DMS53 treated with DMSO at 0.1 percent for 48 hours (cell line): Measurements from ENCODE around the gene PTPRU.
"Not testable (repeated sequence)": the region's sequence is repeated elsewhere in the genome, so short reads cannot be mapped to it uniquely, and the experiment has no call there.

Source experiments
- DNase-seq: peaks from one replicate; lab custom pipeline; 2025; ENCODE audit not compliant: unreplicated experiment; lab: John Stamatoyannopoulos, UW

Gene PTPRU

DNA sequence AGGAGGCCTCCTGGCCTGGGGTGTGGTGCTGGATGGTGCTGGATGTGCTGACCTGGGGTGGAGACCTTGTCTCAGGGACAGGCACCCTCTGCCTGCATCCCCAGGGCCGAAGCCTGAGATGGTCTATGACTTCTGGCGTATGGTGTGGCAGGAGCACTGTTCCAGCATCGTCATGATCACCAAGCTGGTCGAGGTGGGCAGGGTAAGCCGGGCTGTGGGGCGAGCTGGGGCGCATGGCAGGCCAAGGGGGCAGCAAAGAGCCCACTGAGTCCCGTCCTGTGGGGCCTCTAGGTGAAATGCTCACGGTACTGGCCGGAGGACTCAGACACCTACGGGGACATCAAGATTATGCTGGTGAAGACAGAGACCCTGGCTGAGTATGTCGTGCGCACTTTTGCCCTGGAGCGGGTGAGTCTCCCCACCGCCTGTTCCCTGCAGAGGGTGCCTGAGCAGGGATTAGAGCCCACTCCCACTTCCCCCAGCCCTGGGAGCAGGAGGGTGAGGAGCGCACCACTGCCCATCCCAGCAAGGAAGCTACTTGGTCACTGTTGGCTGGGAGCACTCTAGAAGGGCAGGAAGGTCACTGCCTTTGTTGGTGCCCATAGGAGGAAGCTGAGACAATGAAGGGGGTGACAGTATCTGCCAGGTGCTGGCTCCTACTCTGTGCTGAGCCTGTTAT, 75.2 kb downstream of the PTPRU start:
- no peak for DNase-seq

GRCh38 chr1:29312469-29313461, 76.4 kb downstream of the PTPRU start:
- no peak for DNase-seq

DNA sequence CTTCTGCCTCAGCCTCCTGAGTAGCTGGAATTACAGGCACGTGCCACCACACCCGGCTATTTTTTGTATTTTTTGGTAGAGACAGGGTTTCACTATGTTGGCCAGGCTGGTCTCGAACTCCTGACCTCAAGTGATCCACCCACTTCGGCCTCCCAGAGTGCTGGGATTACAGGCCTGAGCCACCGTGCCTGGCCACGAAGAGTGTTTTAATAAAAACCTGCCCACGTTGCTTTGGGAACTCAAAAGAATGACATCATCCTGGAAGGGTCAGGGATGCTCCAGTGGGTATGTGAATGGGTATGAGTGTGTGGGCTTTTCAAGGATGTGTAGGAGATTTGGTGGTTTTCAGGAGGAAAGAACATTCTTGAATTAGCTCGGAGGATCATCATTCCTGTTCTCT, 78.4 kb downstream of the PTPRU start:
- DNase-seq = not testable (repeated sequence)

DNA sequence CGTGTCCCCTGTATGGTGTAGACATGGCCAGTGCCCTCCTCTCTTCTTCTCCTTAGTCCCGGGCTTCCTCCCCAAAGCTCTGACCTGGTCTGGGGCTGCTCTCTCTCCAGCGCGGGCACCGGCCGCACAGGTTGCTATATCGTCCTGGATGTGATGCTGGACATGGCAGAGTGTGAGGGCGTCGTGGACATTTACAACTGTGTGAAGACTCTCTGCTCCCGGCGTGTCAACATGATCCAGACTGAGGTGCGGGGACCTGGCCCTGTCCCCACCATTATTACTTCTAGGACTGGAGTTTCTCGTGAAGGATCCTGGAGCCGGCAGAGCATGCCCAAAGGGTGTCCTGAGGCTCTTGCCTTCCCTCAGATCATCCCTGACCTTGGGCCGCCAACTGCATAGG, 78.9 kb downstream of the PTPRU start:
- DNase-seq = no peak

- DNase-seq = no peak
These were observed 79.6 kb downstream of the PTPRU start for GRCh38 chr1:29315876-29316275.

DNA sequence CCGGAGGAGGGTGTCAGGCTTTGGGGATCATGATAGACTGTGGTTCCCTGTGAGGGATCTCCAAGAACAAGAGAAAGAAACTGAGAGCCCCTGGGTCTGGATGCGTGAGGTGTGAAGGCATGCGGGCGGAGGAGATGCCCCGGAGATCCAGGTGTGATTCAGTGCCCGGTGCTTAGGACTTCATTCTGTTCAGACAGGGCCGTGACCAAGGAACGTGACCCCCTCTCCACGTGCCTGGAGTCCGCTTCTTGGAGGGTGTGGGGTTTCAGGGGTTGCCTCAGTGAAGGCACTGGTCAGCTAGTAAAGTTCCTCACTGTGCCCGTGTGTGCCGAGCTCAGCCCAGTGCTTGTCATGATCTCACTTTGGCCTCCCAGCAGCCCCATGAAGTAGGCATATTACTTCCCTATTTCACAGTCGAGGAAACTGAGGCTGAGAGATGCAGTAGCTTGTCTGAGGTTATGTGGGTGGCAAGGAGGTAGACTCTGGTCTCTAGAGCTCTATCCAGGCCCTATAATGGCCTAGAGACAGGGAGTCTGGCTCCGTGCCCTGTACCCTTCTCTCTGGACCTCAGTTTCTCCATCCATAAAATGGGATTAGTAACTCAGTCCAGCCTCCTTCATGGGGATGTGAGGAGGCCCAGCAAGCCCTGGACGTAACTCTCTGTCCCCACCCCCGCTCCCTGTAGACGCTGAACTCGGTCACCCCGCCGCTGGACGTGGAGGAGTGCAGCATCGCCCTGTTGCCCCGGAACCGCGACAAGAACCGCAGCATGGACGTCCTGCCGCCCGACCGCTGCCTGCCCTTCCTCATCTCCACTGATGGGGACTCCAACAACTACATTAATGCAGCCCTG, 81.0 kb downstream of the PTPRU start:
- DNase-seq = no peak

- no peak for DNase-seq
These were observed 81.7 kb downstream of the PTPRU start for GRCh38 chr1:29317916-29318530.

DNA sequence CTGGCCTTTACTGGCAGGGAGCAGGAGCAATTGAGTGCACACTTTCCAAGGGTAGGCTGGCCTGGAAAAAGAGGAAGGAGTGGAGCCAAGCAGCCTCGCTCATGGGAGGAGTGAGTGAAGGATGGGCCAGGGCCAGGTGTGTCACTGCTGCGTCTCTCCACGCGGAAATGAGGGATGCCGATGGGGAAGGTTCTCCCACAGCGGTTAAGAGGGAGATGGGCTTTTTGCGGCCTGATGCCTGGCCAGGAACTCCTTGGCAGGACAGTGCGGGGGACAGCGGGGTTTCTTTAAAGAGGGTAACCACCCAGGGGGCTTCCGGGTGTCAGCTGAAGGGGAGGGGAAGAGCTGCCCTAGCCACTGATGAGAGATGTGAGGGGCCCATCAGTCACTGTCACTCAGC, 82.4 kb downstream of the PTPRU start:
- no peak for DNase-seq

DNA sequence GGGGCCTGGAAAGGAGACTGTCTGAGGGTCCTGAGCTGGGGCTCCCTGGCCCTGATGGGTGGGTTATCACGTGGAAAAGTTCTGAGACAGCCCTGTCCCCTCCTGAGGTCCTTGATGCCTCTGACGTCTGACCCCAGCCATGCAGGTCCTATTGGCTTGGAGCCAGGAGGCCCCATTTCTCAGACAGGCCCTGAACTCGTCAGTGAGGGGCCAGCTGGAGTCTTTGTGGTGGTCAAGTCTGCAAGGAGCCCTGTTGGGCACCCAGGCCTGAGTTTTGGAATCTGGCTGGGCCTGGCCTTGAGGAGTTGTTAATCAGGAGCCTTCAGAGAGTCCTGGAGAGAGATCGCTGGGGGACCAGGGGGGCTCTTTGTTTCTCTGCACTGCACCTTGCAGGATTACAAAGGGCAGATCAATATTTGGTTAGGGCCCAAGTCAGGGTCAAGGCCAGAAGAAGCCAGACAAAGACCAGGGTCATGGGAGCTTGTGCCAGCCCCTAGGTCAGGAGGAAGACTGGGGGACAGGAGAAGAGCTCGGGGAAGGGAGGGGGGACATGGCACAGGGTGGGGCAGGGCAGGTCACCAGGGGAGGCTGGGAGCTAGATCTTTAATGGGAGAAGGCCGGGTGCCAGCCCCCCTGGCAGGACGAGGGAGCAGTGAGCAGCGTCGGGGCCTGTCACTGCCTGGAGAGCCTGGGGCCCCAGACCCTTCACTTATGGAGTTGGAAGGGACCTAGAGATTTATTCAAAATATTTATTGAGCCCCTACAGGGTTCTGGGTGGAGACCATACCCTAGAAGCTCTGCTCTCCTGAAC, 83.2 kb downstream of the PTPRU start:
- DNase-seq = no peak

- DNase-seq = no peak
These were observed 84.0 kb downstream of the PTPRU start for GRCh38 chr1:29320156-29320940.

GRCh38 chr1:29321176-29321575, 84.9 kb downstream of the PTPRU start:
- DNase-seq = no peak

- no peak for DNase-seq
These were observed 85.9 kb downstream of the PTPRU start for GRCh38 chr1:29322147-29322694.

GRCh38 chr1:29322861-29323585, 86.7 kb downstream of the PTPRU start:
- no peak for DNase-seq

DNA sequence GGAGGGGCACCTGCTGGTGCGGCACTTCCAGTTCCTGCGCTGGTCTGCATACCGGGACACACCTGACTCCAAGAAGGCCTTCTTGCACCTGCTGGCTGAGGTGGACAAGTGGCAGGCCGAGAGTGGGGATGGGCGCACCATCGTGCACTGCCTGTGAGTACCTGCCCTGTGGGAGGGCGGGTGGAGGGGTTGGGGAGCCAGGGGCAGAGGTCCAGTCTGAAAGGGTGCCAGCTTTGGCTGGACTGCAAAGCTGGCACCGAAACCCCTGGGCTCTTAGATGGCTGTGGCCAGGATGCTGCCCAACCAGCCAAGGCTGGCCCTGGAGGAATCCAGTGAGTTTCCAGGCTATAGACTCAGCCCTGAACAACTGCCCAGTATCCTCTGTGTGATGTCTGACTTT, 87.3 kb downstream of the PTPRU start:
- DNase-seq = no peak

DNA sequence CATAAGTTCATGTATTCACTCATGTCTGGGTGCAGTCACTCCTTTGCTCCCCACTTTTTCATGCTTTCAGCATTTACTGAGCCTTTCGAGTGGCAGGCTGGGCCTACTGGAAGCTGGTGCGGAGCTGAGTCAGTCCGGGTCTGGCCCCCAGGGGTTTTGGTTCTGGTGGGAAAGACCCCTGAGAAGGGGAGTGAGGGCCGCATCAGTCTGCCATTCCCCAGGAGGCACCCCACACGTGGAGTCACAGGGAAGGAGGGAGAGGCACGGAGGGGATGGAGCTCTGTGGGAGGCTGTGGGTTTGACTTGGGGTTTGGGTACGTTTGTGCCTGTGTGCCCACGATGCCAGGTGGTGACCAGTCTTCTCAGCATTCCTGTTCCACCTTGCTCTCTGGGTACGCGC, 87.9 kb downstream of the PTPRU start:
- no peak for DNase-seq

- no peak for DNase-seq
These were observed 88.5 kb downstream of the PTPRU start for GRCh38 chr1:29324771-29325351.

- no peak for DNase-seq
These were observed 89.4 kb downstream of the PTPRU start for GRCh38 chr1:29325675-29326074.

DNA sequence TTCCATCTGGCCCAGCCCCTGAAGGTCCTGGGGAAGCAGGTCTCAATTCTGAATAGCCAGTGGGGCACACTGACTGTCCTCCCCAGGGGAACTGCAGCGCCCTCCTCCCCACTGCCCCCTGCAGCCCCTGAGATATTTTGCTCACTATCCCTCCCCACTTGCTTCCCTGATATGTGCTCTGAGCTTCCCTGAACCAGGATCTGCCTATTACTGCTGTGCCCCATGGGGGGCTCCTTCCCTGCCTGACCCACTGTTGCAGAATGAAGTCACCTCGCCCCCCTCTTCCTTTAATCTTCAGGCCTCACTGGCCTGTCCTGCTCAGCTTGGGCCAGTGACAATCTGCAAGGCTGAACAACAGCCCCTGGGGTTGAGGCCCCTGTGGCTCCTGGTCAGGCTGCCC, 89.8 kb downstream of the PTPRU start:
- no peak for DNase-seq
